AG04450 (cell line): ENCODE measurements around the gene NPC1. TPM values are rescaled to one million over a fixed set of nuclear protein-coding genes. Genes with fewer than 3 reads are reported as not detected.
A peak's percentile ranks its signal among the peaks of the same experiment; 100 is the strongest.
"Not testable (repeated sequence)": the region's sequence is repeated elsewhere in the genome, so short reads cannot be mapped to it uniquely, and the experiment has no call there.

Experiments
- CTCF ChIA-PET: fragments of 300-600, 350-600 bp; formaldehyde crosslinking; extraction: SDS; loops from one replicate; lab custom pipeline; 2022; ENCODE audit warnings: antibody characterized with exemption, inconsistent platforms; lab: Charles Lee
- POLR2A ChIA-PET: fragments of 350-600 bp; formaldehyde crosslinking; extraction: SDS; loops from one replicate; lab custom pipeline; 2021; ENCODE audit warnings: antibody characterized with exemption, inconsistent platforms; lab: Yijun Ruan, JAX
- DNase-seq: peaks from one replicate; pipeline ENCODE4 v3.0.0-alpha.2; 2011; ENCODE audit warnings: low read depth, low spot score
- H3K27ac ChIP-seq: one replicate; pipeline ENCODE4 v1.5.1; 2012; ENCODE audit warnings: low read depth, low read length, control low read depth
- H3K27me3 ChIP-seq: one replicate; pipeline ENCODE4 v1.6.0; 2012; ENCODE audit warnings: low read length; ENCODE audit not compliant: control insufficient read depth, insufficient read depth
- H3K4me3 ChIP-seq: 2 replicates; pipeline ENCODE4 v1.5.1; 2011; ENCODE audit warnings: mild to moderate bottlenecking, low read depth, low read length, control low read depth
- H3K9me3 ChIP-seq: 2 replicates; pipeline ENCODE4 v1.5.1; 2012; ENCODE audit warnings: low read length; ENCODE audit not compliant: control insufficient read depth, insufficient read depth
- CTCF ChIP-seq: IDR thresholded peaks from 2 replicates; pipeline ENCODE4 v1.5.1; 2011; ENCODE audit warnings: low read depth, low read length, control low read depth, inconsistent platforms
- polyA plus RNA-seq: library from polyadenylated mRNA; depleted of rRNA; stranded (reverse); fragments of >200 nt; gene quantifications from 2 replicates; pipeline ENCODE4 v1.2.3, GENCODE V29; 2011

The NPC1 gene
- polyA plus RNA-seq, 1 experiment, result 10.8 TPM

- ChIA-PET POLR2A (no interaction called here), CTCF (no interaction called here)
- Histone ChIP-seq H3K9me3 (no peaks in the 10 kb centered on the region), H3K27me3 (no peaks in the 10 kb centered on the region), H3K4me3 (no peak overlapping the region), H3K27ac (no peak overlapping the region)
- no peak for DNase-seq
- TF ChIP-seq CTCF, result no peak
These were observed 66.6 kb downstream of the NPC1 start for GRCh38 chr18:23519734-23520133.

GRCh38 chr18:23515911-23516546, 70.3 kb downstream of the NPC1 start:
- POLR2A ChIA-PET, result interaction anchor here (0.6 to 0.7 kb wide), 2 partner anchors 7 to 28 kb away, joined by 3 to 4 read pairs; no protein-coding TSS in a partner anchor
- H3K27ac ChIP-seq, result no peak overlapping the region

DNA sequence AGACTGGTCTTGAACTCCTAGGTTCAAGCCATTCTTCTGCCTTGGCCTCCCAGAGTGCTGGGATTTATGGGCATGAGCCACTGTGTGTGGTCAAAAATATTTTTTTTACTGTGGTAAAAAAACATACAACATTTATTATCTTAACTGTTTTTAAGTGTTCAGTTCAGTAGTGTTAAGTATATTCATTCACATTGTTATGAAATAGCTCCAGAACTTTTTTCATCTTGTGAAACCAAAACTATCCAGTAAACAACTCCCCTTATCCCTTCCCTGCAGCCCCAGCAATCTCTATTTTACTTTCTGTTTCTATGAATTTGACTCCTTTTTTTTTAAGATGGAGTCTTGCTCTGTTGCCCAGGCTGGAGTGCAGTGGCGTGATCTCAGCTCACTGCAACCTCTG, 73.7 kb downstream of the NPC1 start:
- H3K9me3 ChIP-seq, result no peaks in the 10 kb centered on the region
- POLR2A ChIA-PET, result interaction anchor here (0.6 kb wide), 1 partner anchor 51 kb away, joined by 6 read pairs; no protein-coding TSS in a partner anchor
- no peak overlapping the region for H3K27ac ChIP-seq
- no peaks in the 10 kb centered on the region for H3K27me3 ChIP-seq
- no peak overlapping the region for H3K4me3 ChIP-seq
- no peak for DNase-seq
- CTCF ChIA-PET, result interaction anchor here (1.2 kb wide), 1 partner anchor 190 kb away, joined by 4 read pairs; no protein-coding TSS in a partner anchor
- no peak for TF ChIP-seq CTCF

More at GRCh38 chr18:23515911-23516546, 70.3 kb downstream of the NPC1 start:
- Histone ChIP-seq H3K4me3 (no peak overlapping the region), H3K27me3 (no peaks in the 10 kb centered on the region), H3K9me3 (no peaks in the 10 kb centered on the region)
- peak; percentile 46 for DNase-seq
- CTCF ChIA-PET, result interaction anchor here (0.6 to 4.3 kb wide), 31 partner anchors 8 to 620 kb away, joined by 3 to 49 read pairs (median 5); no protein-coding TSS in a partner anchor
- peak; percentile 93 for TF ChIP-seq CTCF

DNA sequence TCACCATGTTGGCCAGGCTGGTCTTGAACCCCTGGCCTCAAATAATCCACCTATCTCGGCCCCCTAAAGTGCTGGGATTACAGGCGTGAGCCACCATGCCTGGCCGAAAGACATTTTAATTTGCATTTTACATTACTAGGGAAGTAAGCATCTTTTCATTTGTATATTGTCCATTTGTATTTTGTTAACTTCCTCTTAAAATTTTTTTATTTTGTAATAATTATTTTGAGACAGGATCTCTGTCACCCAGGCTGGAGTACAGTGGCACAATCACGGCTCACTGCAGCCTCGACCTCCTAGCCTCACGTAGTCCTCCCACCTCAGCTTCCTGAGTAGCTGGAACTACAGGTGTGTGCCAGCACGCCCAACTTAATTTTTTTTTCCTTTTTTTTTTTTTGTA, 74.1 kb downstream of the NPC1 start:
- not testable (repeated sequence) for DNase-seq, H3K27me3 ChIP-seq, H3K4me3 ChIP-seq, H3K27ac ChIP-seq, H3K9me3 ChIP-seq
- POLR2A ChIA-PET, result interaction anchor here (0.6 kb wide), 1 partner anchor 51 kb away, joined by 6 read pairs; no protein-coding TSS in a partner anchor
- CTCF ChIA-PET, result interaction anchor here (1.2 kb wide), 1 partner anchor 191 kb away, joined by 4 read pairs; no protein-coding TSS in a partner anchor

DNA sequence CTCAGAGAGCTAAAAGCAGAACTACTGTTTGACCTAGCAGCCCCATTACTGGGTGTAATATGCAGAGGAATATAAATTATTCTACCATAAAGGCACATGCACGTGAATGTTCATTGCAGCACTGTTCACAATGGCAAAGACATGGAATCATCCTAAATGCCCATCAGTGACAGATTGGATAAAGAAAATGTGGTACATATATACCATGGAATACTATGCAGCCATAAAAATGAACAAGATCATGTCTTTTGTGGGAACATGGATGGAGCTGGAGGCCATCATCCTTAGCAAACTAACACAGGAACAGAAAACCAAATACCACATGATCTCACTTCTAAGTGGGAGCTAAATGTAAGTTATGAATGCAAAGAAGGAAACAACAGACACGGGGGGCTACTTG, 75.4 kb downstream of the NPC1 start:
- not testable (repeated sequence) for H3K9me3 ChIP-seq, H3K4me3 ChIP-seq, DNase-seq, H3K27me3 ChIP-seq, H3K27ac ChIP-seq
- ChIA-PET CTCF (interaction anchor here (1.4 to 2.3 kb wide), 2 partner anchors 13 to 192 kb away, joined by 5 to 11 read pairs; no protein-coding TSS in a partner anchor), POLR2A (interaction anchor here (0.6 to 0.7 kb wide), 2 partner anchors 12 to 503 kb away, joined by 4 read pairs; no protein-coding TSS in a partner anchor)

DNA sequence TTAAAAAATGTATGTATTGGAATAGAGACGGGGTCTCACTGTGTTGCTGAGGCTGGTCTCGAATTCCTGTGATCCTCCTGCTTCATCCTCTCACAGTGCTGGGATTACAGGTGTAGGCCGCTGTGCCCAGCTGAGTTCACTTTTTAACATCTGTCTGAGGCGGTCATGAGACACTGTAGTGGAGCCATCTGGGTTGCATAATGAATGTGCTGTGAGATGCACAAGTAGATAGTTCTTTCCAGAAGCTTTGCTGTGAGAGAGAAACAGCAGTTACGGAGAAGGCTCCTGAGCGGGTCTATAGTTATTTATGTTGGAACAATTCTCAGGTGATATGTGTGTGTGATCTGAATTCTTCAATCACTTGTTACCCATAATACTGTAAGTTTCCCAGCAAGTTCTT, 79.9 kb downstream of the NPC1 start:
- no peak for DNase-seq
- ChIA-PET POLR2A (no interaction called here), CTCF (interaction anchor here (1.5 to 2.4 kb wide), 2 partner anchors 9 to 62 kb away, joined by 3 to 18 read pairs; no protein-coding TSS in a partner anchor)

More for the DNA sequence above, 79.9 kb downstream of the NPC1 start:
- no peak for TF ChIP-seq CTCF
- Histone ChIP-seq H3K9me3 (no peaks in the 10 kb centered on the region), H3K27me3 (no peaks in the 10 kb centered on the region), H3K27ac (no peak overlapping the region), H3K4me3 (no peak overlapping the region)
